Choroid plexus epithelial cell (primary cell): Measurements from ENCODE around the gene LRRC8E.

Source experiments
- DNase-seq: peaks from one replicate; pipeline ENCODE4 v3.0.0-alpha.2; 2010; ENCODE audit warnings: low read depth
- H3K4me3 ChIP-seq: 2 replicates; pipeline ENCODE4 v1.5.1; 2011; ENCODE audit warnings: low read depth, mild to moderate bottlenecking, control low read depth, low read length, moderate library complexity
- CTCF ChIP-seq: conservative IDR thresholded peaks from 2 replicates; pipeline ENCODE4 v1.5.1; 2011; ENCODE audit warnings: low read depth, mild to moderate bottlenecking, control low read depth, inconsistent platforms, low read length, moderate library complexity

The LRRC8E gene

DNA sequence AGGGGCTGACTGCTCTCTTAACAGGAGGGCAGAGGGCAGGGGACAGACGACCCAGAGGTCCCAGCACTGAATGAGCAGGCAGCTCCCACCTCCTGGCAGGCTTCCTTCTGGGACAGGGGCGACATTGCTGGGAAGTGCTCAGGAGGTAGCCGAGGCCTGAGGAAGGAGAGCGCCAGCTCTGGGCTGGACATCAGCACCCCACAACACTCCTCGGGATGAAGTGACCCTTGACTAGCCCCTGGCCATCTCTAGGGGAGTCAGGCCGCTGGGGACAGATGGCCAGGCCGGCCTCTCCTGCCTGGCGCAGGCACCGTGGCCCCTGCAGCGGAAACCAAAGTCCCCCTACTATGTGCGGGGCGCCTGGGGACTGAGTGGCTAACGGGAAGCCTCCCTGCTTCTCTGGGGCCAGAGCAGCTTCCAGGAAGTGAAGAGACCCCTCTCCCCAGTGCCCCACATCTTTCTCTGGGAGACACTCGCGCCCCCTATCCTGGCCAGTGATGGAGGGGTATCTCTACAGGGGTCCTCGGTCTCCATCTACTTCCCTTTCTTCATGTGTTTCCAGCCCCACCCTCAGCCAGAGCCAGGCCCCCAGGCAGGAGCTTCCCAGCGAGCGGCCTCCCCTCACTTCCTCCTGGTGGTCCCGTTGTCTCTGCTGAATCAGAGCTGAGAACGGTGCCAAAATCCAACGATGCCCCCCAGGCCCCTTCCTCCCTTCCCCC, 24.2 kb upstream of the LRRC8E start:
- DNase-seq = no peak
- no peak overlapping the region for H3K4me3 ChIP-seq

GRCh38 chr19:7864690-7865074, 23.6 kb upstream of the LRRC8E start:
- H3K4me3 ChIP-seq = no peak overlapping the region

More for the DNA sequence above, 24.2 kb upstream of the LRRC8E start:
- no peak for TF ChIP-seq CTCF

GRCh38 chr19:7865262-7865911, 22.9 kb upstream of the LRRC8E start:
- no peak for TF ChIP-seq CTCF
- DNase-seq = no peak
- no peak overlapping the region for H3K4me3 ChIP-seq

More at GRCh38 chr19:7864690-7865074, 23.6 kb upstream of the LRRC8E start:
- DNase-seq = no peak
- no peak for TF ChIP-seq CTCF

GRCh38 chr19:7866399-7867091, 21.8 kb upstream of the LRRC8E start:
- no peak overlapping the region for H3K4me3 ChIP-seq
- DNase-seq = no peak
- no peak for TF ChIP-seq CTCF

- DNase-seq = no peak
- no peak overlapping the region for H3K4me3 ChIP-seq
- no peak for TF ChIP-seq CTCF
These were observed 21.0 kb upstream of the LRRC8E start for GRCh38 chr19:7867092-7867844.

DNA sequence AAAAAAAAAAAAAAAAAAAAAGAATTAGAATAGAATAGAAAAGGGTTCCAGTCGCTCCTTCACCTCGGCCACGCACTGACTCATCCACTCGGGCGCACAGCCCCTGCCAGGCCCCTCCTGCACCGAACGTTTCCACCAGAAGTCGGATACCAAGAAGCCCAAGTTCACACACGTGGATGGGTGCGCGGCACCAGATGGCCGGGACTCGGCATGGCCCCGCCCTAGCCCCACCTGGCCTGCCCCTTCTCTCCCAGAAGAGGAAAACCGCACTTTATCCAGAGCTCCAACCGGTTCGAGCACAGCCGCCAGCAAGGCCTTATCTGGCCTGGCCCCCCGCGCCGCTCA, 20.0 kb upstream of the LRRC8E start:
- H3K4me3 ChIP-seq = no peak overlapping the region
- no peak for DNase-seq
- TF ChIP-seq CTCF = no peak
